Prostate gland (tissue), 2 donors: Measurements from ENCODE around the gene KLK8.

Experiments used
- POLR2A ChIP-seq: fragments of 450-650 bp; IDR thresholded peaks from one replicate; pipeline ENCODE4 v1.6.1; 2016; ENCODE audit warnings: antibody characterized with exemption, mild to moderate bottlenecking
- POLR2AphosphoS5 ChIP-seq: sonication (generic); formaldehyde crosslinking; IDR thresholded peaks from one replicate; pipeline ENCODE4 v1.6.1; 2017; ENCODE audit warnings: antibody characterized with exemption
- TF ChIP-seq, protein P1 (sequence below), 4 experiments: fragments of 200-600 bp in 2 of 4; fragments of 450-650 bp in 2 of 4; sonication (generic) in 2 of 4; IDR thresholded peaks; 1 replicate in 3 of 4; 2 replicates in 1 of 4; pipeline ENCODE4 v1.5.1; 2016 to 2019; ENCODE audit warnings: antibody characterized with exemption in 4 of 4, mild to moderate bottlenecking in 2 of 4, moderate library complexity in 2 of 4

DNA sequence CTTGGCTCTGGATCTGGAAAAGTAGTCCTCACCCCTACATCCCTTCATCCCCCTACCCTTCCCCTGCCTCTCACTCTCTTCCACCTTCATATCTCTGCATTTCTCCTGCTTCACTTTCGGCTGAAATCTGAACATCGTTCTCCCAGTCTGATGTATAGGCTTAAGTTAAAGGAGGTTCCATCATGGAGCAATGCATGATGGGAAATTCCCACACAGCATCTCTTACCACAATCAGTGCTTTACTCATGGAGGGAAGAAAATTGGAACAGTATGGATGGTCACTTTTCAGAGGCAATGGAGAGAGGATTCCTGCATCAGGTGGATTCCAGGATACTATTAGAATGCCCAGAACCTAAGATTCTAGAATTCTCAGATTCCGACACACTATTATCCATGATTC, 6.1 kb upstream of the KLK8 start:
- TF ChIP-seq, protein P1, sequence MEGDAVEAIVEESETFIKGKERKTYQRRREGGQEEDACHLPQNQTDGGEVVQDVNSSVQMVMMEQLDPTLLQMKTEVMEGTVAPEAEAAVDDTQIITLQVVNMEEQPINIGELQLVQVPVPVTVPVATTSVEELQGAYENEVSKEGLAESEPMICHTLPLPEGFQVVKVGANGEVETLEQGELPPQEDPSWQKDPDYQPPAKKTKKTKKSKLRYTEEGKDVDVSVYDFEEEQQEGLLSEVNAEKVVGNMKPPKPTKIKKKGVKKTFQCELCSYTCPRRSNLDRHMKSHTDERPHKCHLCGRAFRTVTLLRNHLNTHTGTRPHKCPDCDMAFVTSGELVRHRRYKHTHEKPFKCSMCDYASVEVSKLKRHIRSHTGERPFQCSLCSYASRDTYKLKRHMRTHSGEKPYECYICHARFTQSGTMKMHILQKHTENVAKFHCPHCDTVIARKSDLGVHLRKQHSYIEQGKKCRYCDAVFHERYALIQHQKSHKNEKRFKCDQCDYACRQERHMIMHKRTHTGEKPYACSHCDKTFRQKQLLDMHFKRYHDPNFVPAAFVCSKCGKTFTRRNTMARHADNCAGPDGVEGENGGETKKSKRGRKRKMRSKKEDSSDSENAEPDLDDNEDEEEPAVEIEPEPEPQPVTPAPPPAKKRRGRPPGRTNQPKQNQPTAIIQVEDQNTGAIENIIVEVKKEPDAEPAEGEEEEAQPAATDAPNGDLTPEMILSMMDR (IDR thresholded peaks at IDR 0.05), result no peak
- no peak for TF ChIP-seq POLR2A
- TF ChIP-seq POLR2AphosphoS5, result no peak
